Activated naive CD8-positive, alpha-beta T cell treated with anti-CD3 and anti-CD28 coated beads, Interleukin-2, amount 10 ng/mL, durations not matched to agents 7 days and 5 days (primary cell): Measurements from ENCODE around the gene RPL22. TPM values are rescaled to one million over a fixed set of nuclear protein-coding genes. Genes with fewer than 3 reads are reported as not detected.

Source experiments
- ATAC-seq: fragments of 150-1000 bp; cut with Tn5 transposase; one replicate; pipeline ENCODE4 v1.10.0; 2021; ENCODE audit warnings: low read depth, moderate library complexity
- POLR2A ChIA-PET: fragments of 350-600 bp; sonication (Branson Sonifier 250); formaldehyde crosslinking; loops from one replicate; lab custom pipeline; 2021; ENCODE audit warnings: antibody characterized with exemption; lab: Charles Lee
- DNase-seq: peaks from one replicate; pipeline ENCODE4 v3.0.0; 2021
- H3K27ac Mint-ChIP-seq: one replicate; pipeline ENCODE4 v1.8.0; 2022; ENCODE audit warnings: mild to moderate bottlenecking, mixed read lengths
- H3K27me3 Mint-ChIP-seq: one replicate; pipeline ENCODE4 v1.8.0; 2022; ENCODE audit warnings: mild to moderate bottlenecking, moderate library complexity, mixed read lengths
- H3K36me3 Mint-ChIP-seq: one replicate; pipeline ENCODE4 v1.8.0; 2021; ENCODE audit warnings: mild to moderate bottlenecking, mixed read lengths
- H3K4me1 Mint-ChIP-seq: one replicate; pipeline ENCODE4 v1.8.0; 2021; ENCODE audit warnings: mixed read lengths
- H3K4me3 Mint-ChIP-seq: one replicate; pipeline ENCODE4 v1.8.0; 2022; ENCODE audit warnings: mild to moderate bottlenecking, moderate library complexity, mixed read lengths
- H3K9me3 Mint-ChIP-seq: one replicate; pipeline ENCODE4 v1.8.0; 2021; ENCODE audit warnings: mixed read lengths
- total RNA-seq, 2 experiments: library from RNA; stranded (reverse); gene quantifications; one replicate each; pipeline ENCODE4 v1.2.3, GENCODE V29; 2021

The RPL22 gene
- total RNA-seq, 2 experiments from 2014 or later: 309 to 343 TPM

DNA sequence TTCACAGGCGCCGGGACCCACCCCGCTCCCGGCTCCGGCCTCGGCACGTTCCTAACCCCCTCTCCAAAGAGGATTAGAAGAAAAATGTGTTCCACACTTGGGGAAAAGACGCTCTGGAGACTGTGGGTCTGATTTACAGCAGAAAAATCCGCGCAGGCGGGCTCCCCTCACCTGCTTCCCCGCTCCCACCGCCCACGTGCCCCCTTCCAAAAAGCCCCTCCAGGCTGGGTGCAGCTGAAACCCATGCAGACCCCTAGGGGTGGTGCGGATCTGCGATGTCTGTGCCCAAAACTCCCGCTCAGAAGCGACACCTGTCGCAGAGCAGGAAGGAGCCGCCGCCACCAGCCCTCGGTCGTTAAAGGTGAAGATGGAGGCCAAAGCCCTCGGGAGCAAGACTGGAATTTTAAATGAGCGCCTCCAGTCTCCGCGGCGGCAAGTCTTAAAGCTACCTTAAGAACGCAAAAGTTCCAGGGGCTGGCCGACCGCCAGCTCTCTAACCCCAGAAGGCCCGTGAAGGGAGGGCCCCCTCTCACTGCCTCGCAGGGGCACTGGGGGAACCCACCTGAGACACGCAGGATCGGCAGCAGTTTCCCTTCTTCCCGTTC lies 18.6 kb downstream of the RPL22 start:
- POLR2A ChIA-PET: no interaction called here
- no peak for ATAC-seq
- peaks cover 8% of the 10 kb centered on the region for H3K36me3 Mint-ChIP-seq
- DNase-seq: no peak
- no peaks in the 10 kb centered on the region for H3K9me3 Mint-ChIP-seq
- H3K27ac Mint-ChIP-seq: no peak overlapping the region
- H3K4me1 Mint-ChIP-seq: peaks cover 15% of the 10 kb centered on the region
- H3K27me3 Mint-ChIP-seq: peaks cover 18% of the 10 kb centered on the region
- H3K4me3 Mint-ChIP-seq: peak overlapping the region; percentile 42

- Mint-ChIP-seq H3K36me3 (peaks cover 7% of the 10 kb centered on the region), H3K27ac (no peak within 1 kb of the TSS), H3K4me1 (peaks cover 13% of the 10 kb centered on the region), H3K9me3 (no peaks in the 10 kb centered on the region), H3K27me3 (peaks cover 18% of the 10 kb centered on the region), H3K4me3 (peak within 1 kb of the TSS; percentile 42)
- POLR2A ChIA-PET: no interaction called here
- DNase-seq (no peak), ATAC-seq (no peak)
Observed at GRCh38 chr1:6180268-6180706, 19.1 kb downstream of the RPL22 start, which contains the start of gene CHD5. CHD5 (minus strand) TSS chr1:6180321; CDS start chr1:6180023, 298 bp downstream.

DNA sequence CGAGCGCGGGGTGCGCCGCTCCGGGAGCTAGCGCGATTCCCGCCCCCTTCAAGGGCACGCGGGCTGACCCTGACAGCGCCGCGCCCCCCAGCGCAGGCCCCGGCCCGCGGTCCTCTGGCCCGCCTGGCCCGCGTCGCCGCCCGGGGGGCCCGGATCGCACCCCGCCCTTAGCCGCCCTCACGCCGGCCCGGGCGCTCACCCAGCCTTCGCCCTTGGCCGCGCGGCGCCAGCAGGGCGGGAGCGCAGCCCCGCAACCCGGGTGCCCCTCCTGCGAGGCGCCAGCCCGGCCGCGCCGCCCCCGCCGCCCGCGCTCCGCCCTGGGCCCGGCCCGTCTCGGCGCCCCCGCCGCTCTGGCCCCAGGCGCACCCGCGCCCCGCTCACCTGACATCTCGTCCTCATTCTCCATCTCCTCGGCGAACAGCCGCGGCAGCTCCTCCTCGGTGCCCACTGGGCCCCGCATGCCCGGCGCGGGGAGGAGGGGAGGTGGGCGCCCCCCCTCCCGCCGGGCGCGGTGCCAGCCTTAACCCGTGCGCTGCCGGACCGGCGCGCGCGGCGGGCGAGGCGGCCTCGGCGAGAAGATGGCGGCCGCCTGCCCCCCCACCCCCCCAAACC lies 19.7 kb downstream of the RPL22 start:
- no peak for ATAC-seq
- no peak for DNase-seq
- H3K4me1 Mint-ChIP-seq: peaks cover 9% of the 10 kb centered on the region
- no peak overlapping the region for H3K27ac Mint-ChIP-seq
- H3K4me3 Mint-ChIP-seq: no peak overlapping the region
- H3K27me3 Mint-ChIP-seq: peaks cover 18% of the 10 kb centered on the region
- H3K36me3 Mint-ChIP-seq: peaks cover 7% of the 10 kb centered on the region
- POLR2A ChIA-PET: no interaction called here
- H3K9me3 Mint-ChIP-seq: no peaks in the 10 kb centered on the region

DNA sequence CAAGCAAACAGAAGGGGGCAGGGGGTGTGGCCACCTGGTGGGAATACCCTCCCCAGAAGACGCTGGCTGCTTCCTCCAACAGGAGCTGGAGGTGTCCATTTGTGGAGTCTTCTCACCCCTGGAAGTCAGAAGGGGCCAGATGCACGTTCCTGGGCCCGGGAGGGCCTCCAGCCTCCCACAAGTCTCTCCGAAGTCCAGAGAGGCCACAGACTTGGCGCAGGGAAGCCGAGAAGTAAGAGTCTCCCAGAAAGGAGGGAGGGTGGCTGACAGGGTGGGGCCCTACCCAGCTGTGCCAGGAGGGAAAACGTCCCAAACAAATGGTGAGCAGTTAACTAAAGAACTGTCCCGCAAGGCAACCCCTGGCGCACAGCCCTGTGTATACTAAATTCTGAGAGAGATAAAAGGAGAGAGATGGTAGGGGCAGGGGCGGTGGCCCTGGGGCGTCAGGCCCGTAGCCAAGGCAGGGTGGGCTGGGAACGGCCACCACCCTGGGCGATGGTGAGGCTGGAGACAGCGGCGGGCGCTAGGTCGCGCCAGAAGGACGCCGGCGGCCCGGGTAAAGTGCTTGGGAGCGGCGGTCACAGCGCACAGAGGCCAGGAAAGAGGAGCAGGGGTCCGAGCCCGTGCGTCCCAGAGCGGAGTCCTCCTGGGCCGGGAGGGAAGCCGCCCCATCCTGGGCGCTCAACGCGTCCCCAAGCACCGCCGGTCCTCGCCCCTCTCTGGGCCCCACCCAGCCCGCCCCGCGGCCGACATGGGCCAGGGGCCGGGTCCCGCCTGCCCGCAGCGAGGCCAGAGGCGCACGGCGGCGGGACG lies 20.4 kb downstream of the RPL22 start:
- Mint-ChIP-seq H3K27me3 (peaks cover 18% of the 10 kb centered on the region), H3K4me1 (peaks cover 9% of the 10 kb centered on the region), H3K9me3 (no peaks in the 10 kb centered on the region), H3K27ac (no peak overlapping the region), H3K36me3 (peaks cover 3% of the 10 kb centered on the region), H3K4me3 (no peak overlapping the region)
- POLR2A ChIA-PET: no interaction called here
- ATAC-seq: no peak
- DNase-seq: no peak

DNA sequence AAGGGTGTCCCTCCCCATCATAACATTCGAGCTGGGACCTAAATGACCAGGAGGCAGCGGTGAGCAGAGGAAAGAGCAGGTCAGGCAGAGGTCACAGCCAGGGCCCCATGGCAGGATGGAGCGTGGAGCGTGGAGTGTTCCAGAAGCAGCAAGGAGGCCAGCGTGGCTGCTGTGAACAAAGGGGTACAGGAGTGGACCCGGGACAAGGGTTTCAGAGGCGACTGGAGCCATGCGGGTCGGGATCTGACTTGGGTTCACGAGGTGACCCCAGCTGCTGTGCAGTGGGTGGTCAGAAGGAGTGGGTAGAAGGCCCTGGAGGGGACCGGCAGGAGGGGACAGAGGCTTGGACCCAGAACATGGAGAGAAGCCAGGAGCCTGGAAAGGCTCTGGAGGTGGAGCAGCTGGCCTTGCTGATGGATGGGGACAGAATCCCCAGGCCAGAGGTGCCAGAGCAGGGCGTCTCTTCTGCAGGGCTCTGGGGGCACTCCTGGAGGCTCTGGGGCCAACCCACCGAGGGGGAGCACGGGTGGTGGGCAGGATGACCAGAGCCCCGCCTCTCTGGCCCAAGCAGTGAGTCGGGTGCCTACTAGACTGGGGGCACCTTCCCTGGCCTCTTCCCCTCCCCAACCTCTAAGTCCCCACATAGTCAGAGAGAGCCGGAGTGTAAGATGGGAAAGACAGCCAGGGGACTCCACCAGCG lies 21.6 kb downstream of the RPL22 start:
- H3K27me3 Mint-ChIP-seq: peaks cover 18% of the 10 kb centered on the region
- no peaks in the 10 kb centered on the region for H3K9me3 Mint-ChIP-seq
- H3K36me3 Mint-ChIP-seq: peaks cover 2% of the 10 kb centered on the region
- H3K4me1 Mint-ChIP-seq: peaks cover 7% of the 10 kb centered on the region
- POLR2A ChIA-PET: no interaction called here
- ATAC-seq (no peak), DNase-seq (no peak)
- H3K4me3 Mint-ChIP-seq: peak overlapping the region; percentile 44
- no peak overlapping the region for H3K27ac Mint-ChIP-seq

GRCh38 chr1:6176779-6177178 lies 22.6 kb downstream of the RPL22 start:
- Mint-ChIP-seq H3K9me3 (no peaks in the 10 kb centered on the region), H3K36me3 (peaks cover 2% of the 10 kb centered on the region), H3K27me3 (peaks cover 13% of the 10 kb centered on the region), H3K27ac (no peak overlapping the region), H3K4me1 (peaks cover 6% of the 10 kb centered on the region), H3K4me3 (no peak overlapping the region)
- POLR2A ChIA-PET: no interaction called here
- DNase-seq: no peak
- no peak for ATAC-seq

DNA sequence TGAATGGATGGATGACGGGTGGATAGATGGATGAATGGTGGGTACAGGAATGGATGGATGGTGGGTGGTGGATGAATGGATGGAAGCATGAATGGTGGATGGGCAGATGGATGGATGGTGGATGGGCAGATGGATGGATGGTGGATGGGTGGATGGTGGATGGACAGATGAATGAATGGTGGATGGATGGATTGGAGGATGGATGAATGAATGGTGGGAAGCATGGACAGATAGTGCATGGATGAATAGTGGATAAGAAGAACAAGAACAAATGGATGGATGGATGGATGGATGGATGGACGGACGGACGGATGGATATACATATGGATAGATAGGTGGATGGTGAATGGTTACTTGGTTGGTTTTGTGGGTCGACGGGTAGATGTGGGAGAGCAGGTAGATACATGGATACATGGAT lies 24.0 kb downstream of the RPL22 start:
- no peak for DNase-seq
- no peak overlapping the region for H3K4me3 Mint-ChIP-seq
- peaks cover 4% of the 10 kb centered on the region for H3K27me3 Mint-ChIP-seq
- H3K4me1 Mint-ChIP-seq: peaks cover 1% of the 10 kb centered on the region
- POLR2A ChIA-PET: no interaction called here
- no peaks in the 10 kb centered on the region for H3K36me3 Mint-ChIP-seq
- H3K27ac Mint-ChIP-seq: no peak overlapping the region
- no peak for ATAC-seq
- H3K9me3 Mint-ChIP-seq: no peaks in the 10 kb centered on the region

DNA sequence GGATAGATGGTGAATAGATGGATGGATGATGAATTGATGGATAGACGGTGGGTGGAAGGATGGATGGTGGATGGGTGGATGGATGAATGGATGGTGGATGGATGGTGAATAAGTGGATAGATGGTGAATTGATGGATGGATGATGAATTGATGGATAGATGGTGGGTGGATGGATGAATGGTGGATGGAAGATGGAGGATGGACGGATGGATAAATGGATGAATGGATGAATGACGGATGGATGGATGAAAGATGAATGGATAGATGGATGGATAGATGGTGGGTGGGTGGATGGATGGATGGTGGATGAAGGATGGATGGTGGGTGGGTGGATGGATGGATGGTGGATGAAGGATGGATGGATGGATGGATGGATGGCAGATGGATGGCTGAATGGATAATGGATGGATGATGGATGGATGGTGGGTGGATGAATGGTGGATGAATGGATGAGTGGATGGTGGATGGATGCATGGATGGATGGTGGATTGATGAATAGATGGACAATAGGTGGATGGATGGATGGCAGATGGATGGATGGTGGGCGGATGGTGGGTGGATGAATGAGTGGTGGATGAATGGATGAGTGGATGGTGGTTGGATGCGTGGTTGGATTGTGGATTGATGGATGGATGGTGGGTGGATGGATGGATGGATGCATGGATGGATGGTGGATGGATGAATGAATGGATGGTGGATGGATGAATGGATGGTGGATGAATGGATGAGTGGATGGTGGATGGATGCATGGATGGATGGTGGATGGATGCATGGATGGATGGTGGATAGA lies 24.6 kb downstream of the RPL22 start:
- no peak for DNase-seq
- Mint-ChIP-seq H3K4me3 (no peak overlapping the region), H3K9me3 (no peaks in the 10 kb centered on the region), H3K36me3 (no peaks in the 10 kb centered on the region), H3K27ac (no peak overlapping the region), H3K27me3 (peaks cover 4% of the 10 kb centered on the region), H3K4me1 (peaks cover 1% of the 10 kb centered on the region)
- no peak for ATAC-seq
- POLR2A ChIA-PET: no interaction called here

DNA sequence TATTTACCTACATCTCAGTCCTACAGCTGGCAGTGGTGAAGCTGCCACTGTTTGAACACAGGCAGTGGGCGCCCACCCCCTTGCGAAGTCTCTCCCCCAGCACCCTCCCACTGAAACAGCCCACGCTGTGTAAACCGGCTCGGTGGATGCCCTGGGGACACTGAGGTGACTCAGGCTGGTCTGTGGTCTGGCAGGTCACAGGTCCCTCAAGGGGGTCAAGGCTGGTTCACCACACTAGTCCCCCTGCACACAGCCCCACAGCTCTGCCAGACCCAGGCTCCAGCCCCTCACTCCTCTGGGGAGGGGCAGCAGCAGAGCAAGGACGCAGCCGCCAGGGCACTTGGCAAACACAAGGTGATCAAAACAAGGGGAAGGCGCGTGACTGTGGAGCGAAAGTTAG lies 26.8 kb downstream of the RPL22 start:
- Mint-ChIP-seq H3K4me1 (no peaks in the 10 kb centered on the region), H3K36me3 (no peaks in the 10 kb centered on the region), H3K4me3 (no peak overlapping the region), H3K9me3 (no peaks in the 10 kb centered on the region), H3K27me3 (peaks cover 8% of the 10 kb centered on the region), H3K27ac (no peak overlapping the region)
- POLR2A ChIA-PET: no interaction called here
- DNase-seq (no peak), ATAC-seq (no peak)

- H3K4me1 Mint-ChIP-seq: no peaks in the 10 kb centered on the region
- H3K4me3 Mint-ChIP-seq: no peak overlapping the region
- peaks cover 8% of the 10 kb centered on the region for H3K27me3 Mint-ChIP-seq
- no peak for DNase-seq
- H3K9me3 Mint-ChIP-seq: no peaks in the 10 kb centered on the region
- no peak for ATAC-seq
- POLR2A ChIA-PET: no interaction called here
- H3K27ac Mint-ChIP-seq: no peak overlapping the region
- H3K36me3 Mint-ChIP-seq: no peaks in the 10 kb centered on the region
Observed at GRCh38 chr1:6171548-6172124, 27.8 kb downstream of the RPL22 start.

DNA sequence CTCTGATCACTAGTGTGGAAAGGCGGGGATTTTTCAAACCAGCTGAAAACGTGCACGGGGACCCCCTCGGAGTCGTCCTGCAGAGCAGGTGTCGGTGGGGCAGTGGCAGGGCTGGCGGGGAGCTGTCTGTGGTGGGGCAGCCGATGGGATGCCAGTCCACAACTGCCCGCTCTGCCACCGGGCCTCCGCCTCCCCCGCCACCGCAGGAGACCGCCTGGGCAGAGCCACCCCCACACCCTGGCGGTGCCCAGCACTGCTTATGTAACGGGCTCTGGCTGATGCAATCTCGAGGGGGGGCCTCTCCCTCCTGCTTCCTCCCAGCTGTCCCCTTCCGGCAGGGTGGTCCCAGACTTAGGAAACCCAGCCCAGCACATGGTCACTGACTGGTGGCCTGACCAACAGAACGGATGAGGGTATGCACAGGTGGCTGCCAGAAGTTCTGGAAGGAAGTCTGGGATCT lies 28.6 kb downstream of the RPL22 start:
- Mint-ChIP-seq H3K36me3 (no peaks in the 10 kb centered on the region), H3K4me1 (no peaks in the 10 kb centered on the region)

GRCh38 chr1:6170116-6170741 lies 29.2 kb downstream of the RPL22 start:
- no peak for DNase-seq

More for the DNA sequence above, 28.6 kb downstream of the RPL22 start:
- Mint-ChIP-seq H3K27me3 (peaks cover 8% of the 10 kb centered on the region), H3K4me3 (no peak overlapping the region), H3K9me3 (no peaks in the 10 kb centered on the region), H3K27ac (no peak overlapping the region)
- ATAC-seq (no peak), DNase-seq (no peak)
- POLR2A ChIA-PET: no interaction called here

More at GRCh38 chr1:6170116-6170741, 29.2 kb downstream of the RPL22 start:
- H3K9me3 Mint-ChIP-seq: no peaks in the 10 kb centered on the region
- peaks cover 8% of the 10 kb centered on the region for H3K27me3 Mint-ChIP-seq
- no peak for ATAC-seq
- no peaks in the 10 kb centered on the region for H3K4me1 Mint-ChIP-seq
- no peak overlapping the region for H3K4me3 Mint-ChIP-seq
- POLR2A ChIA-PET: no interaction called here
- no peaks in the 10 kb centered on the region for H3K36me3 Mint-ChIP-seq
- no peak overlapping the region for H3K27ac Mint-ChIP-seq
